ENCODE results near the gene NUP160.

DNA sequence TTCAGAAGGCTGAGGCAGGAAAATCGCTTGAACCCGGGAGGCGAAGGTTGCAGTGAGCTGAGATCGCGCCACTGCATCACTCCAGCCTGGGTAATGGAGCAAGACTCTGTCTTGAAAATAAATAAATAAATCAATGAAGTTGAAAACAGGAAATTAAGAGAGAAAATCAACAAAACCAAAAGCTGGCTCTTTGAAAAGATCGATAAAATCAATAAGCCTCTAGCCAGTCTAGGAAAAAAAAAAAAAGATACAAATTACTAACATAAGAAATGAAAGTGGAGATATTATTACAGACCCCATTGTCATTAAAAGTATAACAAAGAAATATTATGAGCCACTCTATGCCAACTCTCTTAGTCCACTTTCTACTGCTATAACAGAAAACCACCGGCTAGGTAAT lies 48.0 kb upstream of the NUP160 start:
- TF ChIP-seq CTCF (IDR thresholded peaks at IDR 0.05) (no peak), POLR2A (IDR thresholded peaks at IDR 0.05) (no peak)
